K562 (cell line): ENCODE data around the gene ZNF302. TPM values are rescaled to one million over a fixed set of nuclear protein-coding genes. Genes with fewer than 3 reads are reported as not detected.

Source experiments
- ATAC-seq: fragments of 200-7000 bp; cut with Tn5 transposase; 3 replicates; pipeline ENCODE4 v1.9.1; 2020; ENCODE audit warnings: moderate library complexity
- BruUV-seq: library from RNA; stranded (reverse); fragments of 400-500 nt; replicated peaks from 2 replicates; lab custom pipeline; 2021; lab: Mats Ljungman, UMichigan
- CTCF ChIA-PET: fragments of 300-600 bp; formaldehyde crosslinking; extraction: SDS; loops from one replicate; lab custom pipeline; 2021; ENCODE audit warnings: low intra/inter-chr PET ratio; lab: Yijun Ruan, JAX
- POLR2A ChIA-PET: fragments of 300-600, 350-650 bp; sonication (Branson Sonifier 250); formaldehyde crosslinking; extraction: SDS; loops from one replicate; lab custom pipeline; 2021; ENCODE audit warnings: antibody characterized with exemption, inconsistent platforms; lab: Yijun Ruan, JAX
- DNase-seq, 4 experiments: peaks; one replicate each; pipeline versions ENCODE4 v3.0.0 to v3.0.0-alpha.2; 2011 to 2018; ENCODE audit warnings: low spot score in 3 of 4, mixed read lengths in 3 of 4; ENCODE audit errors: extremely low read depth in 1 of 4
- FAIRE-seq: peaks from 2 replicates; lab custom pipeline; 2011; peaks lifted over from hg19 to GRCh38; lab: Jason Lieb, UNC
- H2AFZ ChIP-seq: 2 replicates; pipeline ENCODE4 v1.6.0; 2011; ENCODE audit warnings: low read depth, low read length, control low read depth, inconsistent platforms
- H3K27ac ChIP-seq: fragments of 200-600 bp; 3 replicates; pipeline ENCODE4 v1.8.0; 2011; ENCODE audit warnings: low read depth, mild to moderate bottlenecking, control low read depth, inconsistent platforms, low read length, moderate library complexity, mixed read lengths; ENCODE audit errors: extremely low read depth
- H3K27me3 ChIP-seq, 2 experiments: fragments of 300-600 bp in 1 of 2; 2 replicates in 1 of 2; 3 replicates in 1 of 2; pipeline versions ENCODE4 v1.6.0 to v1.8.0; 2011; ENCODE audit warnings: inconsistent platforms in 2 of 2, low read length in 2 of 2, mild to moderate bottlenecking in 1 of 2, mixed read lengths in 1 of 2, moderate library complexity in 1 of 2; ENCODE audit not compliant: control insufficient read depth in 2 of 2, insufficient read depth in 2 of 2
- H3K36me3 ChIP-seq: fragments of 300-600 bp; 3 replicates; pipeline ENCODE4 v1.8.0; 2011; ENCODE audit warnings: mild to moderate bottlenecking, low read length, inconsistent platforms; ENCODE audit not compliant: control insufficient read depth, insufficient read depth
- H3K4me1 ChIP-seq, 2 experiments: fragments of 200-600 bp in 1 of 2; replicated peaks in 1 of 2; 2 replicates in 1 of 2; 3 replicates in 1 of 2; pipeline versions ENCODE4 v1.5.1 to v1.8.0; 2011; ENCODE audit warnings: inconsistent platforms in 2 of 2, low read length in 2 of 2, mild to moderate bottlenecking in 1 of 2, mixed read lengths in 1 of 2, moderate library complexity in 1 of 2; ENCODE audit not compliant: control insufficient read depth in 2 of 2, insufficient read depth in 2 of 2
- H3K4me2 ChIP-seq: 2 replicates; pipeline ENCODE4 v1.6.1; 2011; ENCODE audit warnings: low read length, control low read depth, inconsistent platforms, mixed read lengths; ENCODE audit not compliant: insufficient read depth
- H3K4me3 ChIP-seq: fragments of 200-600 bp; sonication (generic), shearing (Covaris generic); 2 replicates; pipeline ENCODE4 v1.5.1; 2016; ENCODE audit warnings: control low read depth, inconsistent platforms
- H3K79me2 ChIP-seq: fragments of 200-600 bp; 3 replicates; pipeline ENCODE4 v1.8.0; 2011; ENCODE audit warnings: low read length, inconsistent platforms; ENCODE audit not compliant: control insufficient read depth, insufficient read depth
- H3K9ac ChIP-seq, 2 experiments: 2 replicates each; pipeline versions ENCODE4 v1.6.0 to v1.6.1; 2011; ENCODE audit warnings: low read depth in 2 of 2, low read length in 2 of 2, control low read depth in 1 of 2, inconsistent platforms in 1 of 2, mild to moderate bottlenecking in 1 of 2, mixed read lengths in 1 of 2; ENCODE audit not compliant: insufficient read depth in 1 of 2
- H3K9me1 ChIP-seq: one replicate; pipeline ENCODE4 v1.6.0; 2011; ENCODE audit warnings: inconsistent platforms, mild to moderate bottlenecking, low read length, moderate library complexity; ENCODE audit not compliant: control insufficient read depth, insufficient read depth
- H3K9me3 ChIP-seq: replicated peaks from 2 replicates; pipeline ENCODE4 v1.5.1; 2011; ENCODE audit warnings: low read depth, low read length, inconsistent platforms; ENCODE audit not compliant: control insufficient read depth, insufficient read depth
- H4K20me1 ChIP-seq: replicated peaks from 2 replicates; pipeline ENCODE4 v1.6.1; 2011; ENCODE audit warnings: low read length, inconsistent platforms, mixed read lengths; ENCODE audit not compliant: control insufficient read depth, insufficient read depth
- CBX2 ChIP-seq: fragments of 200-600 bp; sonication (generic); IDR thresholded peaks from one replicate; pipeline ENCODE4 v1.6.1; 2012; ENCODE audit warnings: mild to moderate bottlenecking, low read length, inconsistent platforms; ENCODE audit not compliant: insufficient read depth, poor library complexity, severe bottlenecking
- HNRNPUL1 ChIP-seq: fragments of 200-400 bp; formaldehyde crosslinking; IDR thresholded peaks from 2 replicates; pipeline ENCODE4 v1.6.1; 2017; ENCODE audit warnings: low read length
- PCBP1 ChIP-seq: fragments of 200-400 bp; formaldehyde crosslinking; IDR thresholded peaks from 2 replicates; pipeline ENCODE4 v1.6.1; 2018; ENCODE audit warnings: mild to moderate bottlenecking, low read depth, low read length; ENCODE audit not compliant: poor library complexity, severe bottlenecking
- RBM39 ChIP-seq: fragments of 200-400 bp; formaldehyde crosslinking; optimal IDR thresholded peaks from 2 replicates; pipeline ENCODE3; 2018; ENCODE audit warnings: low read depth, low read length
- SMAD2 ChIP-seq: fragments of 150-350 bp; IDR thresholded peaks from 2 replicates; pipeline ENCODE4 v1.6.1; 2014; ENCODE audit warnings: low read depth, mild to moderate bottlenecking, low read length
- SMARCE1 ChIP-seq: fragments of 450-650 bp; IDR thresholded peaks from 2 replicates; pipeline ENCODE4 v1.7.1; 2016; ENCODE audit warnings: mild to moderate bottlenecking
- STAT5B ChIP-seq: fragments of 250-450 bp; sonication (Bioruptor Pico); IDR thresholded peaks from 2 replicates; pipeline ENCODE4 v1.8.0; 2021; ENCODE audit warnings: mild to moderate bottlenecking, inconsistent platforms
- ZNF184 ChIP-seq: sonication (generic); formaldehyde crosslinking; IDR thresholded peaks from 2 replicates; pipeline ENCODE4 v1.5.0; 2020; ENCODE audit warnings: missing genetic modification reagents
- ZNF584 ChIP-seq: fragments of 200-800 bp; sonication (Bioruptor generic); IDR thresholded peaks from 2 replicates; pipeline ENCODE4 v1.6.1; 2016; ENCODE audit warnings: low read depth, mild to moderate bottlenecking, missing genetic modification characterization, missing compliant biosample characterization
- ZNF699 ChIP-seq: fragments of 250-450 bp; sonication (Bioruptor Pico); IDR thresholded peaks from 2 replicates; pipeline ENCODE4 v1.8.0; 2021; ENCODE audit warnings: mild to moderate bottlenecking, moderate library complexity; ENCODE audit not compliant: insufficient replicate concordance
- ZZZ3 ChIP-seq: fragments of 450-650 bp; IDR thresholded peaks from 2 replicates; pipeline ENCODE4 v1.6.1; 2016; ENCODE audit warnings: antibody characterized with exemption, mild to moderate bottlenecking, moderate library complexity
- WGBS: fragments of 100-300 bp; shearing (Covaris generic); methylation state at CpG from one replicate; pipeline ENCODE4 v1.1.6; 2016; ENCODE audit warnings: low coverage, mixed read lengths; ENCODE audit not compliant: insufficient coverage; ENCODE audit errors: missing lambda C conversion rate; 5-methylcytosine and 5-hydroxymethylcytosine counted together
- in situ Hi-C: fragments of 300-500 bp; cut with MboI; formaldehyde crosslinking; loops from 4 replicates; pipeline ENCODE4 v1.15.0; 2018; ENCODE audit warnings: inconsistent platforms, mixed read lengths
- intact Hi-C: fragments of 100-400 bp; cut with micrococcal nuclease; formaldehyde crosslinking; loops from 2 replicates; pipeline ENCODE4 v1.14.2; 2022
- polyA plus RNA-seq, 8 experiments: library from polyadenylated mRNA; depleted of rRNA in 4 of 8; stranded (reverse) in 5 of 8; unstranded in 3 of 8; fragments of >200 nt; fragmentation: Nextera tagmentation in 2 of 8; fragmentation: Illumina TruSeq in 1 of 8; extraction: Ambion mirVana in 2 of 8; extraction: Trizol in 1 of 8; gene quantifications; 2 replicates each; pipeline versions ENCODE4 v1.2.1 to v1.2.3, GENCODE V29; 2011 to 2014; ENCODE audit warnings: inconsistent platforms in 1 of 8, missing spikeins in 1 of 8
- total RNA-seq, 7 experiments: library from RNA; depleted of rRNA in 6 of 7; stranded (reverse); fragments of >200 nt in 6 of 7; fragmentation: Illumina TruSeq in 2 of 7; extraction: Trizol in 2 of 7; gene quantifications; 2 replicates each; pipeline versions ENCODE4 v1.2.1 to v1.2.3, GENCODE V29; 2011 to 2021; ENCODE audit warnings: low replicate concordance in 1 of 7
- TF ChIP-seq, protein P1 (sequence below): fragments of 450-650 bp; formaldehyde crosslinking; conservative IDR thresholded peaks from 2 replicates; pipeline ENCODE4 v1.4.0; 2022; ENCODE audit warnings: mild to moderate bottlenecking, missing genetic modification characterization
- TF ChIP-seq, protein P2 (sequence below): fragments of 450-650 bp; conservative IDR thresholded peaks from 2 replicates; pipeline ENCODE4 v1.6.1; 2016; ENCODE audit warnings: missing genetic modification characterization, low read depth, mild to moderate bottlenecking, control low read depth, missing compliant biosample characterization
- TF ChIP-seq, protein P3 (sequence below): sonication (generic); formaldehyde crosslinking; IDR thresholded peaks from 2 replicates; pipeline ENCODE4 v1.8.1; 2023; ENCODE audit warnings: mild to moderate bottlenecking, missing genetic modification reagents

The ZNF302 gene
- total and polyA plus RNA-seq, 9 of the 15 experiments (the other 6 are each of a cell fraction or from before 2014, with no cell fraction given): 0.08 to 1.0 (median 0.27) TPM; not detected in 1

DNA sequence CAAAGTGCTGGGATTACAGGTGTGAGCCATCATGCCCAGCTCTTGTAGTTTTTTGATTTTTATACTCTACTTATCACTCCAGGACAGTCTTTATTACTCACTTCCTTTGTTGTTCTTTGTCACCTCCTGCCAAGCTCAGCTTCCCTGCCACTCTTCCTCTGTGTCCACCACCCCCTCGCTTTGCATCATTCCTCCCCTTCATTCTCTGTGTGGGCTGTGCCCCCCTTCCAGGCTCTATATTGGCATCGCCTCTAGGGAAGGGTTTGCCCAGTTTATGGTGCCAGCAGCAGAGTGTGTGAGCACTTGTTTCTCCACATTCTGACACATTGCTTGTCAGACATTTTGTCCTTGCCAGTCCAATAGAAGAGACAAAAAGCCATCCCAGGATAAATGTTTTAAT is 15.1 kb downstream of the ZNF302 start:
- no peaks in the 10 kb centered on the region for H3K36me3 ChIP-seq
- H3K27ac ChIP-seq: no peak overlapping the region
- no peaks in the 10 kb centered on the region for H3K79me2 ChIP-seq
- H3K4me1 ChIP-seq: no peaks in the 10 kb centered on the region; a peak in 2 of 5 replicates
- no peak overlapping the region for H3K9ac ChIP-seq
- peaks cover 0 to 5% of the 10 kb centered on the region in 2 experiments; a peak in 3 of 5 replicates for H3K27me3 ChIP-seq
- TF ChIP-seq, protein P1, sequence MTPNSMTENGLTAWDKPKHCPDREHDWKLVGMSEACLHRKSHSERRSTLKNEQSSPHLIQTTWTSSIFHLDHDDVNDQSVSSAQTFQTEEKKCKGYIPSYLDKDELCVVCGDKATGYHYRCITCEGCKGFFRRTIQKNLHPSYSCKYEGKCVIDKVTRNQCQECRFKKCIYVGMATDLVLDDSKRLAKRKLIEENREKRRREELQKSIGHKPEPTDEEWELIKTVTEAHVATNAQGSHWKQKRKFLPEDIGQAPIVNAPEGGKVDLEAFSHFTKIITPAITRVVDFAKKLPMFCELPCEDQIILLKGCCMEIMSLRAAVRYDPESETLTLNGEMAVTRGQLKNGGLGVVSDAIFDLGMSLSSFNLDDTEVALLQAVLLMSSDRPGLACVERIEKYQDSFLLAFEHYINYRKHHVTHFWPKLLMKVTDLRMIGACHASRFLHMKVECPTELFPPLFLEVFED (CRISPR knock-in tag): no peak
- TF ChIP-seq CBX2: no peak
- no peak for TF ChIP-seq SMARCE1
- no peak for TF ChIP-seq SMAD2
- TF ChIP-seq ZNF184 (CRISPR knock-in tag): no peak
- no peak for TF ChIP-seq ZNF584 (CRISPR knock-in tag)
- TF ChIP-seq STAT5B (CRISPR knock-in tag): no peak
- TF ChIP-seq HNRNPUL1: no peak
- no peak for TF ChIP-seq ZZZ3
- TF ChIP-seq, protein P2, sequence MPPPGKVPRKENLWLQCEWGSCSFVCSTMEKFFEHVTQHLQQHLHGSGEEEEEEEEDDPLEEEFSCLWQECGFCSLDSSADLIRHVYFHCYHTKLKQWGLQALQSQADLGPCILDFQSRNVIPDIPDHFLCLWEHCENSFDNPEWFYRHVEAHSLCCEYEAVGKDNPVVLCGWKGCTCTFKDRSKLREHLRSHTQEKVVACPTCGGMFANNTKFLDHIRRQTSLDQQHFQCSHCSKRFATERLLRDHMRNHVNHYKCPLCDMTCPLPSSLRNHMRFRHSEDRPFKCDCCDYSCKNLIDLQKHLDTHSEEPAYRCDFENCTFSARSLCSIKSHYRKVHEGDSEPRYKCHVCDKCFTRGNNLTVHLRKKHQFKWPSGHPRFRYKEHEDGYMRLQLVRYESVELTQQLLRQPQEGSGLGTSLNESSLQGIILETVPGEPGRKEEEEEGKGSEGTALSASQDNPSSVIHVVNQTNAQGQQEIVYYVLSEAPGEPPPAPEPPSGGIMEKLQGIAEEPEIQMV: no peak
- no peak for TF ChIP-seq RBM39
- no peak for TF ChIP-seq ZNF699
- TF ChIP-seq PCBP1: no peak
- TF ChIP-seq, protein P3, sequence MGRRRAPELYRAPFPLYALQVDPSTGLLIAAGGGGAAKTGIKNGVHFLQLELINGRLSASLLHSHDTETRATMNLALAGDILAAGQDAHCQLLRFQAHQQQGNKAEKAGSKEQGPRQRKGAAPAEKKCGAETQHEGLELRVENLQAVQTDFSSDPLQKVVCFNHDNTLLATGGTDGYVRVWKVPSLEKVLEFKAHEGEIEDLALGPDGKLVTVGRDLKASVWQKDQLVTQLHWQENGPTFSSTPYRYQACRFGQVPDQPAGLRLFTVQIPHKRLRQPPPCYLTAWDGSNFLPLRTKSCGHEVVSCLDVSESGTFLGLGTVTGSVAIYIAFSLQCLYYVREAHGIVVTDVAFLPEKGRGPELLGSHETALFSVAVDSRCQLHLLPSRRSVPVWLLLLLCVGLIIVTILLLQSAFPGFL (CRISPR knock-in tag): no peak
- no peak for DNase-seq
- intact Hi-C loops: no loop called here
- ChIA-PET POLR2A (no interaction called here), CTCF (no interaction called here)
- 0% methylated on average over 2 of the region's 2 CpGs for WGBS
- no peak for ATAC-seq
- in situ Hi-C loops: no loop called here
- H3K4me3 ChIP-seq: no peak overlapping the region
- no TSS peak for BruUV-seq
- H3K4me2 ChIP-seq: no peak overlapping the region
- no peak overlapping the region for H2AFZ ChIP-seq
- H3K9me1 ChIP-seq: no peaks in the 10 kb centered on the region
- H3K9me3 ChIP-seq: no peaks in the 10 kb centered on the region
- FAIRE-seq: no peak
- H4K20me1 ChIP-seq: no peaks in the 10 kb centered on the region
